Esophagus (tissue), 2 donors: ENCODE results near the gene SLBP. TPM values are rescaled to one million over a fixed set of nuclear protein-coding genes. Genes with fewer than 3 reads are reported as not detected.

Experiments used
- H3K27ac ChIP-seq, 2 donors: one replicate each; pipeline ENCODE4 v1.5.1; 2013; ENCODE audit warnings: low read depth in 2 of 2, mild to moderate bottlenecking in 2 of 2, inconsistent platforms in 1 of 2, low read length in 1 of 2, moderate library complexity in 1 of 2
- H3K27me3 ChIP-seq, 2 donors: one replicate each; pipeline ENCODE4 v1.6.1; 2013; ENCODE audit warnings: low read length in 2 of 2, control low read depth in 1 of 2, mild to moderate bottlenecking in 1 of 2; ENCODE audit not compliant: insufficient read depth in 2 of 2, control insufficient read depth in 1 of 2
- H3K36me3 ChIP-seq, 2 donors: one replicate each; pipeline ENCODE4 v1.6.1; 2013; ENCODE audit warnings: low read length in 1 of 2; ENCODE audit not compliant: control insufficient read depth in 2 of 2, insufficient read depth in 2 of 2
- H3K4me1 ChIP-seq, 2 donors: one replicate each; pipeline ENCODE4 v1.6.1; 2013; ENCODE audit warnings: low read length in 1 of 2; ENCODE audit not compliant: control insufficient read depth in 2 of 2, insufficient read depth in 2 of 2
- H3K4me3 ChIP-seq, 2 donors: one replicate each; pipeline ENCODE4 v1.5.1; 2013; ENCODE audit warnings: low read length in 2 of 2, mild to moderate bottlenecking in 2 of 2, low read depth in 1 of 2, moderate library complexity in 1 of 2
- H3K9me3 ChIP-seq, 2 donors: one replicate each; pipeline ENCODE4 v1.6.1; 2013; ENCODE audit warnings: mild to moderate bottlenecking in 2 of 2, low read depth in 1 of 2, low read length in 1 of 2, moderate library complexity in 1 of 2; ENCODE audit not compliant: control insufficient read depth in 2 of 2, insufficient read depth in 1 of 2
- WGBS, 2 donors: extraction: QIAGEN DNeasy Blood & Tissue Kit; methylation state at CpG; one replicate each; pipeline ENCODE4 v1.1.7; 2013; 5-methylcytosine and 5-hydroxymethylcytosine counted together
- polyA plus RNA-seq, 2 donors: library from polyadenylated mRNA; stranded (reverse); fragments of 200-250 nt; gene quantifications; one replicate each; pipeline ENCODE4 v1.2.3, GENCODE V29; 2013
- donor health status: healthy with polysubstance abuse.
- donor health status: Bipolar disorder and iron deficiency.

SLBP gene
- polyA plus RNA-seq, 2 donors: 24.9 to 38.5 TPM

DNA sequence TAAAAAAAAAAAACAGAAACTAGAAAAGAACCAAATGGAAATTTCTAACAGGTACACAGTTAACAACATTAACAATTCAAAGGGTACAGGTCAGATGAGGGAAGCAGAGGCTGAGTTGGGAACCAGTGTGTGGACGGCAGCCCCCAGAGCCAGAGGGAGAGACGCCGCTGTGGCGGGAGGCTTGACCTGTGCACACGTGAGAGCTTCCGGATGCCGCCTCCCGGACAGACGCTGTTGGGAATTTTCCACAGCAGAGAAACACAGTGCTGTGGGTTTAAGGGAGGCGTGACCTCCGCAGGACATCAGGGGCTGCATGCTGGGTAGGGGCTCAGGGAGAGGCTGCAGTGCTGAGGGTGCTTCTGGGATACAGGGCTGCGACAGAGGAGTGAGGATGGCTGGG, 31.4 kb upstream of the SLBP start:
- Histone ChIP-seq H3K27ac (no peak overlapping the region), H3K27me3 (no peaks in the 10 kb centered on the region), H3K36me3 (peaks cover 0 to 31% of the 10 kb centered on the region in 2 donors), H3K4me3 (no peak overlapping the region), H3K4me1 (peaks cover 0 to 5% of the 10 kb centered on the region in 2 donors), H3K9me3 (peaks cover 0 to 2% of the 10 kb centered on the region in 2 donors)
- 79 to 94% methylated on average over 12 of the region's 12 CpGs for WGBS, 2 donors

DNA sequence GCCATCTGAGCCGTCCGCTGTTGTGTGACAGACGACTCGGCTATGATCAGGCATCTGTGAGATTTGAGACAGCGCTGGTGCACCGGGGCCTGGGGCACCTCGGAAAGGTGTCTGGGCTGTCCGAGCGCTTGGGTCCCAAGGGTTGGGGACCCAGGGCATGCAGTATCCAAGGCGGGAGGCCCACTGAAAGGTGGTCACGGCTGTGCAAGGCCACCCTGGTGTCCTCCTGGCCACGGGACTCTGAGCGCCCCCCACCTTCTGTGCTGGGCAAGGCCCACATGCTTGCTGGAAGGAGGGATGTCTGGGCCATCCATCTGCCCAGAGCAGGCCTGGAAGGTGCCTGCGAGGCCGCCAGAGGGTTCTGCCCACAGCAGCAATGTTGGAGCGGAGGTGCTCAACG, 29.1 kb upstream of the SLBP start:
- Histone ChIP-seq H3K4me1 (peaks cover 0 to 4% of the 10 kb centered on the region in 2 donors), H3K27me3 (no peaks in the 10 kb centered on the region), H3K27ac (no peak overlapping the region), H3K4me3 (no peak overlapping the region), H3K9me3 (peaks cover 8 to 20% of the 10 kb centered on the region in 2 donors), H3K36me3 (peaks cover 3 to 46% of the 10 kb centered on the region in 2 donors)
- 91 to 93% methylated on average over 17 of the region's 17 CpGs for WGBS, 2 donors

DNA sequence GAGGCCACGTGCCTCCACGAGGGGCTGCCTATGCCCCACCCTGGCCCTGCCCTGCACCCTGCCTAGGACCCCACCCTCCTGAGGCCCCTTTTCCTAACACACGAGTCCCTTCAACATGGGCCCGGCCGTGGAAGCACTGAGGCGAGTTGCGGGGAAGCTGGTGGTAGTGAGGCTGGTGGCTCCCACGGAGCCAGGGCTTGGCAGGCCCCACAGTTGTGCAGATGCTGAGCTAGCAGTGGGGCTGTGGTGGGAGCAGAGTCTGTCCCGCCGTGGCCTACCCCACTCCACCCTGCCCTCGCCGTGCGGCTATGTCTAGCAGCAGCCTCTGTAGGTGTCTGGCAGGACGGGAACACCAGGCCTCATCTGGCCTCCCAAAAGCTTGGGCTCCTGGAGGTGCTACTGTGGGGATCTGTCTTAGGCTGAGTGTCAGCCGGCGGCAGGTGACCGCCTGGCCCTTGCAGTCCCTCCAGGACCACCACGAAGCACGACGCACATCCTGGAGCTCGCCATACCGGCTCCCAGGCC, 28.0 kb upstream of the SLBP start:
- H3K36me3 ChIP-seq: peaks cover 3 to 55% of the 10 kb centered on the region in 2 donors
- no peak overlapping the region for H3K4me3 ChIP-seq
- 96 to 97% methylated on average over 22 of the region's 22 CpGs for whole genome bisulfite sequencing, 2 donors
- H3K4me1 ChIP-seq: peaks cover 0 to 4% of the 10 kb centered on the region in 2 donors
- H3K27me3 ChIP-seq: no peaks in the 10 kb centered on the region
- H3K27ac ChIP-seq: no peak overlapping the region
- H3K9me3 ChIP-seq: peaks cover 8 to 20% of the 10 kb centered on the region in 2 donors

DNA sequence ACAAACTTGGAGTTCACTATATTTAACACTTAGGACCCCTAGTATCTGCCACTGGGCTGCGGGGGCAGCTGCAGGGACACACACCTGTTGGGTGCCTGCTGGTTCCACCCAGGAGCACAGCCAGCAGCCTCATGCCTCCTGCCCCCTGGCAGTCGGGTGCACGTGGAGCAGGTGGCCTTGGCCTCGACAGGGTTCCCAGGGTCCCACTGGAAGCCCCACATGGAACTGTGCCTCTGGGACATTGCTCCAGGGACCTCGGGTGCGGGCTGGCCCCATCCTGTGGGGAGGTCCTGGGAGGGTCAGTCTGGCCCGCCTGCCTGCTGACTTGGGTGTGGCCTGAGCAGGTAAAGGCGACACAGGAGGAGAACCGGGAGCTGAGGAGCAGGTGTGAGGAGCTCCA, 27.2 kb upstream of the SLBP start:
- Histone ChIP-seq H3K4me3 (no peak overlapping the region), H3K36me3 (peaks cover 6 to 56% of the 10 kb centered on the region in 2 donors), H3K9me3 (peaks cover 8 to 20% of the 10 kb centered on the region in 2 donors), H3K27me3 (no peaks in the 10 kb centered on the region), H3K4me1 (peaks cover 0 to 1% of the 10 kb centered on the region in 2 donors), H3K27ac (no peak overlapping the region)
- WGBS, 2 donors: 96 to 98% methylated on average over 9 of the region's 9 CpGs

DNA sequence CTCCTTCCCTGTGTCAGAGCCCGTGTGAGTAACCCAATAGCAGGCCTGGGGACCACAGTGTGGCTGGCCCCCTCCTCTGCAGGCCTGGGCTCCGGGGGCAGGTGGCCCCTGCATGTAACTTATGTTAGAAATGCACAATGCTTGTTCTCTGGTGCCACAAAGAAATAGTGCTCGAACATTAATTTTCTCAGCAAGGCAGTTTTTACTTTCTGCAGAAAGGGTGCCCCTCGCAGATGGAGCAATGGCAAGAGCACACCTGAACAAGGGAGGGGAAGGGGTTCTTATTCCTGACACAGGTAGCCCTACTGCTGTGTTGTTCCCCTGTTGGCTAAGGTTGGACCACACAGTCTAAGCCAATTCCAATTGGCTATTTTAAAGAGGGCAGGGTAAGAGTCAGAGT, 26.3 kb upstream of the SLBP start:
- Histone ChIP-seq H3K36me3 (peaks cover 6 to 52% of the 10 kb centered on the region in 2 donors), H3K27me3 (no peaks in the 10 kb centered on the region), H3K27ac (no peak overlapping the region), H3K4me1 (no peaks in the 10 kb centered on the region), H3K9me3 (peaks cover 8 to 20% of the 10 kb centered on the region in 2 donors), H3K4me3 (no peak overlapping the region)
- 96 to 98% methylated on average over 4 of the region's 4 CpGs for WGBS, 2 donors

DNA sequence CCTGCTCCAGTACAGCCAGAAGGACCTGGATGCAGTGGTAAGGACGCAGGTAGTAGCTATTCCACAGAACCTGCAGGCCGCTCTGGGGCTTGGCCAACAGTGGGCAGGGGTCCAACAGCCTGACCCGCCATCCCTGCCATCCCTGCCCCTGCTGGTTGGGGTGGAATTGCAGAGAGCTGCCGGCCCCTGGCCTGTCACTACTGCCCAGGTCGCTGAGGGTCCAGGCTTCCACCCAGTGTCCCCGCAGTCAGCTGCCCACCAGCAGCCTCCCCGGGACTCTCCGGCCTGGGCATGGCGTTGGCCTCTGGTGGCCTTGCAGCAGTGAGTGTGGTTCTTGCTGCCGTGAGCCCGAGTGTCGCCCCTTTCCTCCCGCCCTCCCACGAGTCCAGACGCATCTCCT, 25.5 kb upstream of the SLBP start:
- H3K36me3 ChIP-seq: peaks cover 6 to 54% of the 10 kb centered on the region in 2 donors
- no peak overlapping the region for H3K4me3 ChIP-seq
- no peaks in the 10 kb centered on the region for H3K4me1 ChIP-seq
- 97 to 99% methylated on average over 15 of the region's 15 CpGs for WGBS, 2 donors
- no peak overlapping the region for H3K27ac ChIP-seq
- H3K9me3 ChIP-seq: peaks cover 8 to 20% of the 10 kb centered on the region in 2 donors
- H3K27me3 ChIP-seq: no peaks in the 10 kb centered on the region

DNA sequence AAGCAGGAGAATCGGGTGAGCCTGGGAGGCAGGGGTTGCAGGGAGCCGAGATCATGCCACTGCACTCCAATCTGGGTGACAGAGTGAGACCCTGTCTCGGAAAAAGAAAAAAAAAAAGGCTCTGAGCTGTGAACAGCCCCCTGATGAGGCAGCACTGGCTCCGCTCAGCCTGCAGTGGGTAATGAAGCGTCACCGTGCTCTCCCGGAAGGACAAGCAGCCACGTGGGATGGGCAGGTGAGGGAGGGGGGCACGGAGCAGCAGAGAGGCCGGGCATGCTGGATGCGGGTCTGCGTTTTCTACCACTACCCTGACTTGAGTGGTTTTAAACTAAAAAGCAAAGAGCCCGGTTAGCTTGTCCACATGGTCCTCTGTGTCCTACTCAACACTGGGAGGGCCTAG, 24.7 kb upstream of the SLBP start:
- WGBS, 2 donors: 95 to 96% methylated on average over 13 of the region's 13 CpGs
- no peaks in the 10 kb centered on the region for H3K27me3 ChIP-seq
- peaks cover 6 to 57% of the 10 kb centered on the region in 2 donors for H3K36me3 ChIP-seq
- H3K4me3 ChIP-seq: no peak overlapping the region
- no peaks in the 10 kb centered on the region for H3K4me1 ChIP-seq
- peaks cover 8 to 20% of the 10 kb centered on the region in 2 donors for H3K9me3 ChIP-seq
- no peak overlapping the region for H3K27ac ChIP-seq

DNA sequence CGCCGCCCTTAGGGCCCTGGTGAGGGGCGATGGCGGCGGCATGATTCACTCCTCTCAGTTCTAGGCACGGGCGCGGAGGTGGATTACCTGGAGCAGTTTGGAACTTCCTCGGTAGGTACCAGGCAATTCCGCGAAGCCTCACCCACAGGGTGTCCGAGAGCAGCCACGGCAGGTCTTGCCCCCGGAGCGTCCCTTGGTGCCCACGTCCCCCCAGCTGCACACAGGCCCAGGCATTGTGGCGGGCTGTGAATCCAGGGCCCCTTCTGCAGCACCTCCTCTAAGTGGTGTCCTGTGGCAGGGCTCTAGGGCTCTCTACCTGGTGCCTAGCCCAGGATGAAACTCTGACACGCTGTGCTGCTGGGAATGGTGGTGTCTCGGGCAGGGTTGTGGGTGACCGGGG, 23.1 kb upstream of the SLBP start:
- no peak overlapping the region for H3K4me3 ChIP-seq
- no peaks in the 10 kb centered on the region for H3K27me3 ChIP-seq
- WGBS, 2 donors: 93 to 95% methylated on average over 20 of the region's 20 CpGs
- peaks cover 9 to 51% of the 10 kb centered on the region in 2 donors for H3K36me3 ChIP-seq
- no peaks in the 10 kb centered on the region for H3K4me1 ChIP-seq
- H3K9me3 ChIP-seq: peaks cover 8 to 20% of the 10 kb centered on the region in 2 donors
- H3K27ac ChIP-seq: no peak overlapping the region

DNA sequence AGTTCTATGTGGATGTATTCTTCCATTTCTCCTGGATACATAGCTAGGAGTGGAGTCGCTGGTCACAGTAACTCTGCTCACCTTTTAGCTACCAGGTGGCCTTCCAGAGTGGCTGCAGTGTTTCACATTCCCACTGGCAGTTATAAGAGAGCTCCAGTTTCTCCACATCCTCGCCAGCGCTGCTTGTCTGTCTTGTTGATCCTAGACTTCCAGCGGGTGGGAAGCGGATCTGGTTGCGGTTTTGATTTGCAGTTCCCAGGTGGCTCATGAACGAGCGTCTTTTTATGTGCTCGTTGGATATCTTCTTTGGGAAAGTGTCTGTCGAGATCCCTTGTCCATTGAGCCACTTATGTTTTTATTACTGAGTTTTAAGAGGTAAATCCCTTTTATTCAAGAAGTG, 20.8 kb upstream of the SLBP start:
- 95 to 96% methylated on average over 10 of the region's 10 CpGs for WGBS, 2 donors
- H3K9me3 ChIP-seq: peaks cover 7 to 12% of the 10 kb centered on the region in 2 donors
- H3K4me3 ChIP-seq: no peak overlapping the region
- H3K4me1 ChIP-seq: peaks cover 0 to 9% of the 10 kb centered on the region in 2 donors
- H3K36me3 ChIP-seq: peaks cover 9 to 46% of the 10 kb centered on the region in 2 donors
- H3K27me3 ChIP-seq: no peaks in the 10 kb centered on the region
- no peak overlapping the region for H3K27ac ChIP-seq

DNA sequence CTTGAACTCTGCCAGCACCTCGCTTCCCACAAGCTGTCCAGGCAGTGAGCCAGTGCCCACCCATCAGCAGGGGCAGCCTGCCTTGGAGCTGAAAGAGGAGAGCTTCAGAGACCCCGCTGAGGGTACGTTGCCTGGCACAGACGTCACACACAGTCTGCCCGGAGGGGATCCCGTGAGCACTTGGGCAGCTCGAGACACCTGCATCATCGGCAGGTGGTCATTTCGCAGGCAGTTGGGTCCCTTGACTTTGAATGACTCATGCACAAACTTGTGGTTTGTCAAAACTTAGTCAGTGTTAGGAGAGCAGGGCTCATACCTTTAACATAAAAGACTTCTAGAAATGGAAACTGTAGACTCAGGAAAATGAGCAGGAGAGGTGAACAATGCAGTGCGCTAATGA, 19.1 kb upstream of the SLBP start:
- H3K36me3 ChIP-seq: peaks cover 6 to 36% of the 10 kb centered on the region in 2 donors

More for the DNA sequence above, 19.1 kb upstream of the SLBP start:
- Histone ChIP-seq H3K4me3 (no peak overlapping the region), H3K27me3 (no peaks in the 10 kb centered on the region), H3K9me3 (no peaks in the 10 kb centered on the region), H3K4me1 (peaks cover 2 to 18% of the 10 kb centered on the region in 2 donors), H3K27ac (no peak overlapping the region)
- 90 to 93% methylated on average over 10 of the region's 10 CpGs for WGBS, 2 donors
